BLaER1 (cell line): Measurements from ENCODE around the gene LILRA6.
"Not testable (repeated sequence)": the region's sequence is repeated elsewhere in the genome, so short reads cannot be mapped to it uniquely, and the experiment has no call there.

Source experiments
- H3K27ac ChIP-seq: shearing (Covaris generic); formaldehyde crosslinking; 2 replicates; pipeline ENCODE4 v1.8.1; 2022
- H3K27me3 ChIP-seq: shearing (Covaris generic); formaldehyde crosslinking; 2 replicates; pipeline ENCODE4 v1.8.1; 2022
- H3K36me3 ChIP-seq: shearing (Covaris generic); formaldehyde crosslinking; 2 replicates; pipeline ENCODE4 v1.8.1; 2022
- H3K4me1 ChIP-seq: shearing (Covaris generic); formaldehyde crosslinking; 2 replicates; pipeline ENCODE4 v1.8.1; 2022
- H3K4me2 ChIP-seq: shearing (Covaris generic); formaldehyde crosslinking; 2 replicates; pipeline ENCODE4 v1.8.1; 2022
- H3K4me3 ChIP-seq: shearing (Covaris generic); formaldehyde crosslinking; 2 replicates; pipeline ENCODE4 v1.8.1; 2022
- H3K9ac ChIP-seq: shearing (Covaris generic); formaldehyde crosslinking; 2 replicates; pipeline ENCODE4 v1.8.1; 2022
- H3K9me3 ChIP-seq: shearing (Covaris generic); formaldehyde crosslinking; 2 replicates; pipeline ENCODE4 v1.8.1; 2022
- H4K20me1 ChIP-seq: shearing (Covaris generic); formaldehyde crosslinking; 2 replicates; pipeline ENCODE4 v1.8.1; 2022
- Cebpa-rat ChIP-seq: shearing (Covaris generic); IDR thresholded peaks from 2 replicates; pipeline ENCODE4 v1.8.1; 2022

LILRA6 gene

GRCh38 chr19:54279406-54279962 lies 36.9 kb upstream of the LILRA6 start:
- H3K4me3 ChIP-seq = peak overlapping the region; percentile 62; the same call in 1 of the 2 replicates
- peak overlapping the region; percentile 80 for H3K4me2 ChIP-seq
- H3K27ac ChIP-seq = peak overlapping the region; percentile 99
- H3K27me3 ChIP-seq = no peaks in the 10 kb centered on the region
- H3K9ac ChIP-seq = peak overlapping the region; percentile 86
- H3K9me3 ChIP-seq = no peaks in the 10 kb centered on the region
- no peaks in the 10 kb centered on the region for H4K20me1 ChIP-seq
- H3K36me3 ChIP-seq = no peaks in the 10 kb centered on the region
- TF ChIP-seq Cebpa-rat = no peak
- peaks cover 78% of the 10 kb centered on the region for H3K4me1 ChIP-seq

GRCh38 chr19:54278571-54279195 lies 36.1 kb upstream of the LILRA6 start:
- H3K4me1 ChIP-seq = peaks cover 70% of the 10 kb centered on the region
- peak overlapping the region; percentile 80 for H3K4me2 ChIP-seq
- H3K27me3 ChIP-seq, H4K20me1 ChIP-seq, H3K9me3 ChIP-seq, H3K4me3 ChIP-seq, H3K9ac ChIP-seq, H3K36me3 ChIP-seq: not testable (repeated sequence)
- 0 out of 2 replicates have a peak overlapping the region, but pooled peaks have one; percentile 19 for H3K27ac ChIP-seq

GRCh38 chr19:54278056-54278455 lies 35.5 kb upstream of the LILRA6 start:
- not testable (repeated sequence) for H4K20me1 ChIP-seq, H3K9ac ChIP-seq, H3K27me3 ChIP-seq, H3K36me3 ChIP-seq, H3K9me3 ChIP-seq, H3K4me3 ChIP-seq
- Histone ChIP-seq H3K27ac (0 out of 2 replicates have a peak overlapping the region, but pooled peaks have one; percentile 9), H3K4me1 (peaks cover 64% of the 10 kb centered on the region), H3K4me2 (peak overlapping the region; percentile 40)

- H4K20me1 ChIP-seq, H3K27me3 ChIP-seq, H3K36me3 ChIP-seq, H3K9me3 ChIP-seq, H3K9ac ChIP-seq, H3K27ac ChIP-seq, H3K4me3 ChIP-seq: not testable (repeated sequence)
- Histone ChIP-seq H3K4me1 (peaks cover 64% of the 10 kb centered on the region), H3K4me2 (peak overlapping the region; percentile 42; the same call in 1 of the 2 replicates)
Observed at GRCh38 chr19:54277111-54277615, 34.6 kb upstream of the LILRA6 start.

- Histone ChIP-seq H3K4me2 (no peak overlapping the region), H3K27me3 (no peaks in the 10 kb centered on the region), H4K20me1 (no peaks in the 10 kb centered on the region), H3K9me3 (no peaks in the 10 kb centered on the region), H3K27ac (no peak overlapping the region), H3K4me3 (no peak overlapping the region), H3K9ac (no peak overlapping the region), H3K36me3 (no peaks in the 10 kb centered on the region), H3K4me1 (peaks cover 55% of the 10 kb centered on the region)
- no peak for TF ChIP-seq Cebpa-rat
Observed at GRCh38 chr19:54275951-54276350, 33.4 kb upstream of the LILRA6 start.

- not testable (repeated sequence) for H3K27me3 ChIP-seq, H3K9me3 ChIP-seq, H3K4me2 ChIP-seq, H3K36me3 ChIP-seq, H3K9ac ChIP-seq, H3K27ac ChIP-seq, H3K4me3 ChIP-seq, H4K20me1 ChIP-seq
- peaks cover 41% of the 10 kb centered on the region for H3K4me1 ChIP-seq
Observed at GRCh38 chr19:54274516-54274915, 31.9 kb upstream of the LILRA6 start.

GRCh38 chr19:54273821-54274220 lies 31.2 kb upstream of the LILRA6 start:
- H4K20me1 ChIP-seq = no peaks in the 10 kb centered on the region
- no peak overlapping the region for H3K27ac ChIP-seq
- H3K36me3 ChIP-seq = no peaks in the 10 kb centered on the region
- H3K9me3 ChIP-seq = no peaks in the 10 kb centered on the region
- TF ChIP-seq Cebpa-rat = no peak
- no peak overlapping the region for H3K4me3 ChIP-seq
- no peak overlapping the region for H3K9ac ChIP-seq
- H3K27me3 ChIP-seq = no peaks in the 10 kb centered on the region
- peaks cover 34% of the 10 kb centered on the region for H3K4me1 ChIP-seq
- H3K4me2 ChIP-seq = no peak overlapping the region

- Histone ChIP-seq H3K4me2 (peak overlapping the region; percentile 56), H3K4me1 (peaks cover 18% of the 10 kb centered on the region)
- not testable (repeated sequence) for H3K27me3 ChIP-seq, H4K20me1 ChIP-seq, H3K9ac ChIP-seq, H3K36me3 ChIP-seq, H3K27ac ChIP-seq, H3K9me3 ChIP-seq, H3K4me3 ChIP-seq
Observed at GRCh38 chr19:54272181-54272580, 29.6 kb upstream of the LILRA6 start.

GRCh38 chr19:54271587-54271986 lies 29.0 kb upstream of the LILRA6 start:
- H3K27ac ChIP-seq, H4K20me1 ChIP-seq, H3K4me3 ChIP-seq, H3K27me3 ChIP-seq, H3K36me3 ChIP-seq, H3K9me3 ChIP-seq, H3K4me2 ChIP-seq, H3K9ac ChIP-seq: not testable (repeated sequence)
- H3K4me1 ChIP-seq = peaks cover 14% of the 10 kb centered on the region

- Histone ChIP-seq H3K9ac (no peak overlapping the region), H3K27me3 (no peaks in the 10 kb centered on the region), H3K27ac (no peak overlapping the region), H3K4me3 (no peak overlapping the region), H3K4me2 (no peak overlapping the region), H3K4me1 (peaks cover 14% of the 10 kb centered on the region), H4K20me1 (no peaks in the 10 kb centered on the region), H3K9me3 (no peaks in the 10 kb centered on the region), H3K36me3 (no peaks in the 10 kb centered on the region)
- TF ChIP-seq Cebpa-rat = no peak
Observed at GRCh38 chr19:54271106-54271505, 28.5 kb upstream of the LILRA6 start.

- TF ChIP-seq Cebpa-rat = no peak
- H3K27me3 ChIP-seq = no peaks in the 10 kb centered on the region
- H3K4me2 ChIP-seq = no peak overlapping the region
- no peaks in the 10 kb centered on the region for H3K36me3 ChIP-seq
- no peaks in the 10 kb centered on the region for H3K9me3 ChIP-seq
- H3K27ac ChIP-seq = no peak overlapping the region
- no peaks in the 10 kb centered on the region for H4K20me1 ChIP-seq
- H3K9ac ChIP-seq = no peak overlapping the region
- no peak overlapping the region for H3K4me3 ChIP-seq
- peaks cover 9% of the 10 kb centered on the region for H3K4me1 ChIP-seq
Observed at GRCh38 chr19:54268936-54269335, 26.3 kb upstream of the LILRA6 start.
